Common myeloid progenitor, CD34-positive (primary cell): Measurements from ENCODE around the gene SLPI.

ENCODE experiments used
- CTCF ChIA-PET: fragments of 350-600 bp; sonication (Branson Sonifier 250); formaldehyde crosslinking; loops from one replicate; lab custom pipeline; 2021; ENCODE audit warnings: antibody characterized with exemption; lab: Charles Lee
- POLR2A ChIA-PET: fragments of 350-600 bp; sonication (Branson Sonifier 250); formaldehyde crosslinking; loops from one replicate; lab custom pipeline; 2021; ENCODE audit warnings: antibody characterized with exemption; lab: Charles Lee
- DNase-seq, 3 donors: peaks; one replicate each; pipeline versions ENCODE4 v3.0.0 to v3.0.0-alpha.2; 2013
- H3K27ac ChIP-seq, 2 experiments: 1 replicate in 1 of 2; 2 replicates in 1 of 2; pipeline ENCODE4 v1.7.0; 2013; ENCODE audit warnings: inconsistent platforms in 2 of 2, low read length in 2 of 2, mild to moderate bottlenecking in 2 of 2, low read depth in 1 of 2, moderate library complexity in 1 of 2; ENCODE audit not compliant: severe bottlenecking in 2 of 2, insufficient read depth in 1 of 2, poor library complexity in 1 of 2
- H3K27me3 ChIP-seq, 5 experiments: replicated peaks in 2 of 5; 1 replicate in 3 of 5; 2 replicates in 2 of 5; pipeline versions ENCODE4 v1.6.1 to v1.7.0; 2013; ENCODE audit warnings: low read length in 4 of 5, mild to moderate bottlenecking in 2 of 5, moderate library complexity in 2 of 5, inconsistent platforms in 1 of 5; ENCODE audit not compliant: insufficient read depth in 5 of 5, control insufficient read depth in 4 of 5
- H3K36me3 ChIP-seq, 4 experiments: 1 replicate in 2 of 4; 2 replicates in 2 of 4; pipeline versions ENCODE4 v1.6.1 to v1.7.0; 2013; ENCODE audit warnings: low read length in 3 of 4, control low read depth in 1 of 4, mild to moderate bottlenecking in 1 of 4; ENCODE audit not compliant: control insufficient read depth in 4 of 4, insufficient read depth in 4 of 4
- H3K4me1 ChIP-seq, 4 experiments: 1 replicate in 3 of 4; 2 replicates in 1 of 4; pipeline versions ENCODE4 v1.6.1 to v1.7.1; 2013; ENCODE audit warnings: low read length in 3 of 4, mild to moderate bottlenecking in 3 of 4, control low read depth in 1 of 4, inconsistent platforms in 1 of 4, moderate library complexity in 1 of 4; ENCODE audit not compliant: control insufficient read depth in 4 of 4, insufficient read depth in 4 of 4; ENCODE audit errors: control extremely low read depth in 1 of 4
- H3K4me3 ChIP-seq, 7 experiments: 1 replicate in 4 of 7; 2 replicates in 3 of 7; pipeline versions ENCODE4 v1.5.1 to v1.7.0; 2013; ENCODE audit warnings: mild to moderate bottlenecking in 7 of 7, low read length in 6 of 7, moderate library complexity in 6 of 7, inconsistent platforms in 2 of 7, low read depth in 2 of 7, control low read depth in 1 of 7; ENCODE audit not compliant: insufficient read depth in 4 of 7, control insufficient read depth in 1 of 7; ENCODE audit errors: extremely low read depth in 1 of 7
- H3K9me3 ChIP-seq, 5 experiments: 1 replicate in 4 of 5; 2 replicates in 1 of 5; pipeline versions ENCODE4 v1.6.1 to v1.7.1; 2013; ENCODE audit warnings: low read length in 4 of 5, mild to moderate bottlenecking in 2 of 5, inconsistent platforms in 1 of 5, low read depth in 1 of 5, moderate library complexity in 1 of 5; ENCODE audit not compliant: control insufficient read depth in 4 of 5, insufficient read depth in 2 of 5; ENCODE audit errors: control extremely low read depth in 1 of 5
- WGBS: methylation state at CpG from one replicate; pipeline ENCODE4 v1.1.5; 2013; ENCODE audit not compliant: insufficient coverage; 5-methylcytosine and 5-hydroxymethylcytosine counted together

Gene SLPI

DNA sequence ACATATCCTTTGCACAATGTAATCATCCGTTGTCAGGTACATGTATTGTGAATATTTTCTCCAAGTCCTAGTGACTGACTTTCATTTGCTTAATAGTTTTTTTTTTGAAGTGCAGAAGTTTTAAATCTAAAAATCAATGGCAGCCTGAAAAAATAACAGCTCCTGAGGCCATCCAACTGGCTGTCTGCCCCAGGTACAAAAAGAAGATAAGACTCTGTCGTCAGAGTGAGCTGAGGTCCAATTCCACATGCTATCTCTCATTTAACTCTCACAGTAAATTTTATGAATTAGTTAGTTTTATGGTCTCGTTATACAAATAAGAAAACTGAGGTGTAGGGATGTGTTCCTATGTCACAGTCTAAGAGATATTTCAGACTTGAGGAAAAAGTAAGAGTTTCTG lies 21.0 kb upstream of the SLPI start:
- H3K4me1 ChIP-seq: no peaks in the 10 kb centered on the region
- no peaks in the 10 kb centered on the region for H3K36me3 ChIP-seq
- no peak for DNase-seq
- CTCF ChIA-PET: interaction anchor here (2.9 kb wide), 1 partner anchor 16 kb away, joined by 16 read pairs; no protein-coding TSS in a partner anchor
- no peak overlapping the region for H3K27ac ChIP-seq
- POLR2A ChIA-PET: no interaction called here
- H3K27me3 ChIP-seq: peaks cover 0 to 8% (median 2%) of the 10 kb centered on the region in 5 experiments
- no CpG with 5 or more reads among the region's 3 CpGs for WGBS
- H3K4me3 ChIP-seq: no peak overlapping the region
- H3K9me3 ChIP-seq: no peaks in the 10 kb centered on the region

DNA sequence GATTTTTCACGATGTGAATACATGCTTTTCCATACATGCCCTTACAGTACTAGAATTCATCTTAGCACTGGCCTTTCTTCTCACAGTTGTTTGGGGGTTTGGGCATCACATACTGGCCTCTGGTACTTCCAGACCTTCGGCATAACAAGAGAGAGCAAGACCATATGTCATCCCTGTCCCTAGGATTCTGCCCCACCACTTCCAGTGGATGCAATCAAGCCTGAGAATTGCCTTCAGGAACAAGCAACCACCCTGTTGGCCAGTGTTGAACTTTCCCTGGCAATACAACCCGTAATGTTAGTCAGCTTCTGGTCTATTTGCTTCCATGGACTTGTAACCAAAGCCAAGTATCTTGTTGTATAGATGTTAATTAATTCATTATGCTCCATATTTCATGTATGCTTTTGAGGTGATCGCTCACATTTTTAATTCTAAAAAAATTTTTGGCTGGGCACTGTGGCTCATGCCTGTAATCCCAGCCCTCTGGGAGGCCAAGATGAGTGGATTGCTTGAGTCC lies 15.4 kb upstream of the SLPI start:
- ChIA-PET POLR2A (no interaction called here), CTCF (interaction anchor here (1.6 kb wide), 1 partner anchor 174 kb away, joined by 3 read pairs; no protein-coding TSS in a partner anchor)
- no peaks in the 10 kb centered on the region for H3K4me1 ChIP-seq
- 87% methylated on average over 3 of the region's 4 CpGs for WGBS
- H3K9me3 ChIP-seq: no peaks in the 10 kb centered on the region
- peaks cover 0 to 11% (median 2%) of the 10 kb centered on the region in 5 experiments for H3K27me3 ChIP-seq
- no peaks in the 10 kb centered on the region for H3K36me3 ChIP-seq
- H3K4me3 ChIP-seq: no peak overlapping the region
- H3K27ac ChIP-seq: no peak overlapping the region
- no peak for DNase-seq

DNA sequence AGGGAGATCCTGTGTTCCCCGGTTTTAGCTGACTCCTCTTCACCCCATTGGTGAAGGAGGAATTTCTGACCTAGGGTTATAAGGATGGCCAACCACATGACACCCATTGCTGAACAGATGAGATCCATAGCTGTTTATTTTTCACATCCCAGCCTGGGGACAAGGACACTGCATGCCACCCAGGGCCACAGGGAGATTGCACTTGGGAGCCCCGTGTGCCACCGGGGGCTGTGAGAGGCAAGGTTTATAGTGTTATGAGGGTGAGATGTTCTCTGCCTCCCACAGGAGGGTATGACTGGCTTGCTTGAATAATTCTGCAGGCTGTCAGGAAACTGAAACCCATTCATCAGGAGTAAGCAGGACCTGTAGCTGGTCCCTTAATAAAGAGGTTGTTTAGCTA lies 14.7 kb upstream of the SLPI start:
- Histone ChIP-seq H3K27me3 (peaks cover 0 to 8% (median 2%) of the 10 kb centered on the region in 5 experiments), H3K36me3 (no peaks in the 10 kb centered on the region), H3K4me1 (no peaks in the 10 kb centered on the region), H3K4me3 (no peak overlapping the region), H3K9me3 (no peaks in the 10 kb centered on the region), H3K27ac (no peak overlapping the region)
- ChIA-PET CTCF (interaction anchor here (0.9 to 1.6 kb wide), 2 partner anchors 8 to 173 kb away, joined by 3 read pairs; no protein-coding TSS in a partner anchor), POLR2A (no interaction called here)
- no peak for DNase-seq
- WGBS: no CpG with 5 or more reads among the region's 3 CpGs

DNA sequence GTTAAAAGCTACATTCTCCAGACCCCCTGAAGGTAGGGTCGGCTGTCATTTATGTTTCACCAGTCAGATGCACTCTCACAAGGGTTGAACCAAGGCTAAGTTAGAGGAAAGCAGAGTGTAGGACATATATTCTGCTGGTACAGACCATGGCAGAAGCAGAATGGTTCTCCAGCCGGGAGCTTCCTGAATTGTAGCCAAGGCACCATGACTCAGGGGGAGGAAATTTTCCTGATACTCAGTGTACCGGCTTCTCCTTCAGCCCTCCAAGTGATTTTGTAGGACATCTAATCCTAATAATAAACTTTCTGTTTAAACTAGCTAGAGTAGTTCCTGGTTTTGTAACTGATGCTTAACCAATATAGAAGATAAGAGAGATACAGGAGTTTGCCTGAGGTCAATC lies 14.2 kb upstream of the SLPI start:
- no peak for DNase-seq
- Histone ChIP-seq H3K4me1 (no peaks in the 10 kb centered on the region), H3K27ac (no peak overlapping the region), H3K36me3 (no peaks in the 10 kb centered on the region), H3K9me3 (no peaks in the 10 kb centered on the region), H3K4me3 (no peak overlapping the region), H3K27me3 (peaks cover 0 to 6% (median 2%) of the 10 kb centered on the region in 5 experiments)
- ChIA-PET CTCF (interaction anchor here (0.9 to 1.6 kb wide), 2 partner anchors 8 to 172 kb away, joined by 3 read pairs; no protein-coding TSS in a partner anchor), POLR2A (no interaction called here)
- 81% methylated on average over 2 of the region's 3 CpGs for WGBS

DNA sequence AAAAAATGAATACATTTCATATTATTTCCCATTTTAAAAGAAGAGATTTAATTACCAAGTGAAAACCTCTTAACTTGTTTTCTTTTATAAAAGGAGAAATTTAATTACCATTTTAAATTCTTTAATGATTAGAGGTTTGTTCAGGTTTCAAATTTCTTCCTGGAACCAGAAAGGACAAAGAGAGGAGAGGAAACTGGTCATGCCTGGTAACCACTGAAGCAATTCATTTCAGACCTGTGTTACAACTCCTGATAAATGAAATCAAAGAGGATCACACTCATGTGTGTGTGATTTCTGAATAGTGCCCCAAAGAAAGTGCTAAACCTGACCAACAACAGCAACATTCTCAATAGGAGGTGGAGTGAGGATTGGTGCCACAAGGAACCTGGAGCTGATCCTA lies 12.6 kb upstream of the SLPI start:
- Histone ChIP-seq H3K27ac (no peak overlapping the region), H3K9me3 (no peaks in the 10 kb centered on the region), H3K4me1 (no peaks in the 10 kb centered on the region), H3K36me3 (no peaks in the 10 kb centered on the region), H3K27me3 (peaks cover 0 to 3% (median 0%) of the 10 kb centered on the region in 5 experiments), H3K4me3 (no peak overlapping the region)
- POLR2A ChIA-PET: no interaction called here
- CTCF ChIA-PET: no interaction called here
- no peak for DNase-seq

DNA sequence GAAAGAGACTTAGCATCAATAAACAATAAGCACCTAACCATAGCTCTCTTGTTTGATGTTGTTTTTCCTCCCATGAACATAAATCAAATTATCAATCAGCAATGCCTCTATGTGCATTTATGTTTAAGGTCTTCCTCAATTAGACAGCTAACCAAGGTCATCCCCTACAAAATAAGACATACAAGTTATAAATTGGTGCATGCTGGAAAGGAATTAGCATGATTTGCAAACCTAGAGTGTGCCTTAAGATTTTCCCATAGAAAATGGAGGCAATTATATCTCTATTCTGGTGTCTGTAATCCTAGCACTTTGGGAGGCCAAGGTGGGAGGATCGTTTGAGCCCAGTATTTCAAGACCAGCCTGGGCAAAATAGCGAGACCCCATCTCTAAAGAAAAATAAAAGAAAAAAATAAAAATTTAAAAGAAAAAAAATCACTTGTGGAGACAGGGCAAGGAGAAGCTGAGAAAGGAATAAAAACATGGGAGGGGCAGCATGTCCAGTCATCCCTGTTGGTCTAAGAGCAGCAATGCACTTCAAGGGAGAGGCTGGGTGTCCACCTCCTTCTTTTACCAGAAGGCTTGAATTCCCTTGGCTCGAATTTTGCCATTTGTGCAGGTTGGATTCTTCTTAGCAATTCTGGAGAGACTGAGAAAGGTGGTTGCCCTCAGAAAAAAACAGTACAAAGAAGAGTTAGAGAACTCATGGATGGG lies 9.3 kb upstream of the SLPI start:
- H3K27me3 ChIP-seq: peaks cover 0 to 7% (median 0%) of the 10 kb centered on the region in 5 experiments
- H3K27ac ChIP-seq: no peak overlapping the region
- ChIA-PET CTCF (no interaction called here), POLR2A (no interaction called here)
- WGBS: 88% methylated on average over 1 of the region's 3 CpGs
- no peaks in the 10 kb centered on the region for H3K4me1 ChIP-seq
- DNase-seq: no peak
- H3K4me3 ChIP-seq: no peak overlapping the region
- no peaks in the 10 kb centered on the region for H3K36me3 ChIP-seq
- H3K9me3 ChIP-seq: no peaks in the 10 kb centered on the region

DNA sequence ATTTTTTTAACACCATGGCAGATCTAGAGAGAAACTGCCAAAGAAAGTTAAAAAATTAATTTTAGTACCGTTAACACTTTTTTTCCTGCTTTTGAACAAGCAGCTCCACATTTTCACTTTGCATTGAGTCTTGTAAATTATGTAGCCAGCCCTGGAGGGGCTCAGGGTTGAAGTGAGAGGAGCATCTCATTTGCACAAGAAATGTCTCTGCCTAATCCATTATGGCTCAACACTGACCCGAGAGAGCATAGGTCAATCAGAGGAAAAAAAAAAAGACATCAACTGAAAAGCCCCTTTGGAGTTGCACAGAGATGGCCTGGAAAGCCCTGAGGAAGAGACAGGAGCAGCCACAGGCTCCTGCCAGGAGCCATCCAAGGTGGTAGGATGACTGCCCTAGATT lies 4.3 kb upstream of the SLPI start:
- WGBS: 78% methylated on average over 1 of the region's 2 CpGs
- H3K4me1 ChIP-seq: no peaks in the 10 kb centered on the region
- H3K9me3 ChIP-seq: no peaks in the 10 kb centered on the region
- DNase-seq: no peak
- H3K4me3 ChIP-seq: no peak overlapping the region
- H3K27me3 ChIP-seq: peaks cover 0 to 13% (median 0%) of the 10 kb centered on the region in 5 experiments
- no peak overlapping the region for H3K27ac ChIP-seq
- ChIA-PET POLR2A (no interaction called here), CTCF (no interaction called here)
- H3K36me3 ChIP-seq: no peaks in the 10 kb centered on the region
